AG10803 (cell line): ENCODE results near the gene CPEB4.

Source experiments
- DNase-seq: peaks from one replicate; pipeline ENCODE4 v3.0.0; 2010; ENCODE audit warnings: low read depth
- H3K4me3 ChIP-seq: 2 replicates; pipeline ENCODE4 v1.5.1; 2011; ENCODE audit warnings: mild to moderate bottlenecking, low read length, control low read depth
- TF ChIP-seq, protein P1 (sequence below): conservative IDR thresholded peaks from 2 replicates; pipeline ENCODE4 v1.5.1; 2011; ENCODE audit warnings: mild to moderate bottlenecking, low read length, control low read depth, inconsistent platforms

Gene CPEB4

DNA sequence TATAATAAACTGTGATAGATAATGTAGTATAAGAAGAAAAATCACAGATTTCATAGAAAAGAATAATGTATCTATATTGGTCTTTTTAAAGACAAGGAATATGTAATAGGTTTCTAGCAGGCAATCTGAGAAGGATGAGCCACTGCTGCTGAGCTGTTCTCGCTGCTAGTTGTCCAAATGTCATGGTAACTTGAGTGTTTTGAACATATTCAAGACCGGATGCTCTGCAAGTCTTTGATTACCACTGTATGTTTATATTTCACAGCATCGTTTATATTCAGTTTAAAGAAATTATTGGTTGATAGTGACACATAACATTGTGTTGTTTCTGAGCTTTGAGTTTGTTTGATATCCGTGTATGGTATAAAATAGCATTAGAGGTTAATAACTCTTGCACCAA, 110.4 kb downstream of the CPEB4 start:
- TF ChIP-seq, protein P1, sequence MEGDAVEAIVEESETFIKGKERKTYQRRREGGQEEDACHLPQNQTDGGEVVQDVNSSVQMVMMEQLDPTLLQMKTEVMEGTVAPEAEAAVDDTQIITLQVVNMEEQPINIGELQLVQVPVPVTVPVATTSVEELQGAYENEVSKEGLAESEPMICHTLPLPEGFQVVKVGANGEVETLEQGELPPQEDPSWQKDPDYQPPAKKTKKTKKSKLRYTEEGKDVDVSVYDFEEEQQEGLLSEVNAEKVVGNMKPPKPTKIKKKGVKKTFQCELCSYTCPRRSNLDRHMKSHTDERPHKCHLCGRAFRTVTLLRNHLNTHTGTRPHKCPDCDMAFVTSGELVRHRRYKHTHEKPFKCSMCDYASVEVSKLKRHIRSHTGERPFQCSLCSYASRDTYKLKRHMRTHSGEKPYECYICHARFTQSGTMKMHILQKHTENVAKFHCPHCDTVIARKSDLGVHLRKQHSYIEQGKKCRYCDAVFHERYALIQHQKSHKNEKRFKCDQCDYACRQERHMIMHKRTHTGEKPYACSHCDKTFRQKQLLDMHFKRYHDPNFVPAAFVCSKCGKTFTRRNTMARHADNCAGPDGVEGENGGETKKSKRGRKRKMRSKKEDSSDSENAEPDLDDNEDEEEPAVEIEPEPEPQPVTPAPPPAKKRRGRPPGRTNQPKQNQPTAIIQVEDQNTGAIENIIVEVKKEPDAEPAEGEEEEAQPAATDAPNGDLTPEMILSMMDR = no peak
- H3K4me3 ChIP-seq = no peak overlapping the region
- DNase-seq = no peak

DNA sequence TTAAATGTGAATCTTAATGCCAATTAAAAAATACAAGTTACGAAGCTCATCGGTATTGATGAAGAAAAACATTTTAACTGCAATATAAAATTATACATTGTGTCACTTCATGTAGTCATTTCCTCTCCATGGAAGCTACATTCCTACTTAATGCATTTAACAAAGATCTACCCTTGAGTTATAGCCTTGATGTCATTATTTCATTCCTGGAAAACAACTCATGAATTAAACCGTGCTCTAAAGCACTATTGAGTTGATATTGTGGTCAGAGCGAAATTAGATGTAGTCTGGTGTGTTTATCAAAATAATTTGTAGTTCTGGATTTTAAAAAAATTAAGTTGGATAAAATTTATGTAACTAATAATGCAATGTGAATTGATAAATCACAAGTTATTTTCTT, 111.9 kb downstream of the CPEB4 start:
- H3K4me3 ChIP-seq = no peak overlapping the region
- TF ChIP-seq, protein P1 = no peak
- DNase-seq = no peak

DNA sequence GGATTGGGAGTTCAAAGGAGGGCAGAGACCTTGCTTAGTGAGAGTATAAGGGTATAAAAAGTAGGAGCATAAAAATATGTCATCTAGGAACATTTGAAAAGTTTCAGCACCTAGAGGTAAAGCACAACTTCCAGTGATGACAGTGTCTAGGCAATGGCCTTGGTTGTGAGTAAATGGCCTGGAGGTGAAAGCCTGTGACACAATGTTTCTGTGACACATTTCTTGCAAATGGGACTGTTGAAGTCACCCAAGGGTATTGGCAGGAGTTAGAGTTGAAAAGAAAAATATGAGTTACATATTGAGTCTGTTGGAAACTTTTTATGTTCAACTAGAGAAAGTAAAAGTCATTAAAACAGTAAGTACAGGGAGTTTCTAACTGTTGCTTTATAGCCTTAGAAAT, 115.6 kb downstream of the CPEB4 start:
- DNase-seq = no peak
- TF ChIP-seq, protein P1 = no peak
- no peak overlapping the region for H3K4me3 ChIP-seq

DNA sequence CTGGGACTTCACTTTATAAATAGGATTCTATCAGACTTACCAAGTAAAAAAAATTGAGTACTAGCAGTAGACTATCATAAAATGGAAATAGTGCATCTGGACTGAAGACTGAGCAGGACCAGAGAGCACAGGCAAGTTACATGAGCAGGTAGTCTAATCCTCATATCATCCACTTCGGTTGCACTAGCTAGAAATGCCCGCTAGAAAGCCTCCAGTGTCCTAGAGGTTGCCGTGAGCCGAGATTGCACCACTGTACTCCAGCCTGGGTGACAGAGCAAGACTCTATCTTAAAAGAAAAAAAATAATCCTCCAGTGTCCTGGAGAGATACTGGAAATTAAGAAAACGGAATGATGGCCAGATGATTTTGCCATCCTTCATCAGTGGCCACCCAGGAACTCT, 120.8 kb downstream of the CPEB4 start:
- no peak overlapping the region for H3K4me3 ChIP-seq
- no peak for DNase-seq
- TF ChIP-seq, protein P1 = no peak

DNA sequence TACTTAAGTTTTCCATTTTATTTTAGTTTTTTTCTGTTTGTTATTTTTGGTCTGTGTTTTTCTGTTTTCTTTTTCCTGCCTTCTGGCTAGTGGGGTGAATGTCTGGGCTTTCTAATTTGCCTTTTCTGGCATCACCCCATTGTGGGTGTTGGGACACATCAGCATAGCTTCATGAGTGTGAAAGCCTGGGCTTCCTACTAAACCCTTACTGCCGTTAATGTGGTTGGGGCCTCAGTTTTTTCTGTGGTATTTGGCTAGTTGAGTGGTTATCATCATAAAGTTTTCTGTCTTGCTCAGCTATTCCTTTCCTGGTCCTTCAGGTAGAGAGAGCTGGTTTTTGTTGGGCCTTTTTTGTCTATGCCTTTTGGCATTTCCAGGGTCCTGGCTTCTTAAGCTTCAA, 122.2 kb downstream of the CPEB4 start:
- TF ChIP-seq, protein P1 = no peak
- no peak for DNase-seq
- H3K4me3 ChIP-seq = no peak overlapping the region

DNA sequence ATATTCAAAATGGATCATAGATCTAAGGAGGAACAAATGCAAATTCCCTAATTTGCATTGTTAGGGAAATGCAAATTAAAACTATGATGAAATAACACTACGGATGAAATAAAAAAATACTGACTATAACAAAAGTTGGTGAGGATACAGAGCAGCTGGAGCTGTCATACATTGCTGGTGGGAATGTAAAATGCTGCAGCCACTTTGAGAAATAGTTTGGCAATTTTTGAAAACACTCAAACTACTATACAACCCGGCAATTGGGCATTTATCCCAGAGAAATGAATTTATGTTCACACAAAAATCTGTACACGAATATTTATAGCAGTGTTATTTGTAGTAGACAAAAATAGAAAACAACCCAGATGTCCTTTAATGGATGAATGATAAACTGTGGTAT, 123.3 kb downstream of the CPEB4 start:
- TF ChIP-seq, protein P1 = no peak
- no peak overlapping the region for H3K4me3 ChIP-seq
- DNase-seq = no peak
